HG03280 (cell line): ENCODE measurements around the gene GIGYF2.
"Not testable (repeated sequence)": the region's sequence is repeated elsewhere in the genome, so short reads cannot be mapped to it uniquely, and the experiment has no call there.

ENCODE experiments used
- ATAC-seq: cut with Tn5 transposase; IDR thresholded peaks from one replicate; pipeline ENCODE4 v1.9.1; 2021; ENCODE audit warnings: mild to moderate bottlenecking, moderate library complexity; ENCODE audit not compliant: unreplicated experiment

The GIGYF2 gene

GRCh38 chr2:232687382-232688160 lies 9.6 kb upstream of the GIGYF2 start:
- ATAC-seq = no peak

GRCh38 chr2:232688201-232688600 lies 8.9 kb upstream of the GIGYF2 start:
- ATAC-seq = no peak

GRCh38 chr2:232689152-232689910 lies 7.8 kb upstream of the GIGYF2 start:
- no peak for ATAC-seq

GRCh38 chr2:232691117-232691516 lies 6.0 kb upstream of the GIGYF2 start:
- ATAC-seq = not testable (repeated sequence)

GRCh38 chr2:232693344-232693743 lies 3.8 kb upstream of the GIGYF2 start:
- ATAC-seq = no peak

- no peak for ATAC-seq
Measured at GRCh38 chr2:232696609-232697058, 497 bp upstream of the GIGYF2 start.

- no peak for ATAC-seq
Measured at GRCh38 chr2:232697807-232698110, 628 bp downstream of the GIGYF2 start.

- ATAC-seq = no peak
Measured at GRCh38 chr2:232698556-232699091, 1.5 kb downstream of the GIGYF2 start.

GRCh38 chr2:232699110-232699509 lies 2.0 kb downstream of the GIGYF2 start:
- ATAC-seq = no peak

- ATAC-seq = no peak
Measured at GRCh38 chr2:232700154-232700553, 3.0 kb downstream of the GIGYF2 start.

- no peak for ATAC-seq
Measured at GRCh38 chr2:232707076-232707475, 9.9 kb downstream of the GIGYF2 start.

- no peak for ATAC-seq
Measured at GRCh38 chr2:232713505-232713904, 16.4 kb downstream of the GIGYF2 start.

GRCh38 chr2:232714969-232715368 lies 17.8 kb downstream of the GIGYF2 start:
- no peak for ATAC-seq

GRCh38 chr2:232720056-232720455 lies 22.9 kb downstream of the GIGYF2 start:
- not testable (repeated sequence) for ATAC-seq

- ATAC-seq = no peak
Measured at GRCh38 chr2:232721261-232721660, 24.1 kb downstream of the GIGYF2 start.

- no peak for ATAC-seq
Measured at GRCh38 chr2:232721882-232722281, 24.8 kb downstream of the GIGYF2 start.

- ATAC-seq = no peak
Measured at GRCh38 chr2:232723027-232723426, 25.9 kb downstream of the GIGYF2 start.

GRCh38 chr2:232728785-232729184 lies 31.7 kb downstream of the GIGYF2 start:
- ATAC-seq = no peak

- ATAC-seq = no peak
Measured at GRCh38 chr2:232731470-232731869, 34.3 kb downstream of the GIGYF2 start.

- ATAC-seq = no peak
Measured at GRCh38 chr2:232741294-232741693, 44.2 kb downstream of the GIGYF2 start.

GRCh38 chr2:232741972-232742371 lies 44.8 kb downstream of the GIGYF2 start:
- ATAC-seq = no peak

GRCh38 chr2:232744963-232745362 lies 47.8 kb downstream of the GIGYF2 start:
- ATAC-seq = no peak
